Measurements from ENCODE around the gene DEFB123.

DNA sequence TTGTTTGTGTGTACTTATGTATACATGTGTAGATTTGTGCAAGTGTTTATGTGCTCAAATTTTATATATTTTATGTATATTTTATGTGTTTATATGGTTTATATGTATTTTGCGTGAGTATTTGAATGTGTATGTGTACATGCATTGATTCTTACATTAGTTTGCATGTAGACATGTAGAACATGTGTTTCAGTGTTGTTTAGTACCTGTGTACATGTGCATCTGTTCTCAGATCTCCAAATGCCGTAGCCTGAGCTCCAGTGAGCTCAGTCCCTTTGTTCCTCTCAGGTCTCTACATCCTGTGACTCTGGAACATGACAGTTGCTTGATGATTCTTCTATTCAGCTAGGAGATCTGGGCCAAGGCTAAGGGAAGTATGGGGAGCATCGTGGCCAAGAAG lies 45.5 kb upstream of the DEFB123 start:
- TF ChIP-seq TAF1 (IDR thresholded peaks at IDR 0.05; ENCODE audit: low read depth) (no peak), YY1 (IDR thresholded peaks at IDR 0.05; ENCODE audit: low read depth) (no peak), EP300 (IDR thresholded peaks at IDR 0.05; ENCODE audit: borderline replicate concordance) (no peak), TEAD4 (IDR thresholded peaks at IDR 0.05) (no peak), FOXM1 (IDR thresholded peaks at IDR 0.05; ENCODE audit: borderline replicate concordance, low read depth) (no peak), TCF12 (IDR thresholded peaks at IDR 0.05; ENCODE audit: low read depth) (no peak), NFIC (IDR thresholded peaks at IDR 0.05) (no peak), CEBPB (IDR thresholded peaks at IDR 0.05) (no peak), EGR1 (IDR thresholded peaks at IDR 0.05) (no peak), CREB1 (IDR thresholded peaks at IDR 0.05; ENCODE audit: low read depth) (no peak), RAD21 (IDR thresholded peaks at IDR 0.05; ENCODE audit: low read depth) (no peak), ZBTB7A (IDR thresholded peaks at IDR 0.05; ENCODE audit: low read depth) (no peak)
- TF ChIP-seq, protein P1, sequence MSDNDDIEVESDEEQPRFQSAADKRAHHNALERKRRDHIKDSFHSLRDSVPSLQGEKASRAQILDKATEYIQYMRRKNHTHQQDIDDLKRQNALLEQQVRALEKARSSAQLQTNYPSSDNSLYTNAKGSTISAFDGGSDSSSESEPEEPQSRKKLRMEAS (IDR thresholded peaks at IDR 0.05): no peak
- TF ChIP-seq, protein P2, sequence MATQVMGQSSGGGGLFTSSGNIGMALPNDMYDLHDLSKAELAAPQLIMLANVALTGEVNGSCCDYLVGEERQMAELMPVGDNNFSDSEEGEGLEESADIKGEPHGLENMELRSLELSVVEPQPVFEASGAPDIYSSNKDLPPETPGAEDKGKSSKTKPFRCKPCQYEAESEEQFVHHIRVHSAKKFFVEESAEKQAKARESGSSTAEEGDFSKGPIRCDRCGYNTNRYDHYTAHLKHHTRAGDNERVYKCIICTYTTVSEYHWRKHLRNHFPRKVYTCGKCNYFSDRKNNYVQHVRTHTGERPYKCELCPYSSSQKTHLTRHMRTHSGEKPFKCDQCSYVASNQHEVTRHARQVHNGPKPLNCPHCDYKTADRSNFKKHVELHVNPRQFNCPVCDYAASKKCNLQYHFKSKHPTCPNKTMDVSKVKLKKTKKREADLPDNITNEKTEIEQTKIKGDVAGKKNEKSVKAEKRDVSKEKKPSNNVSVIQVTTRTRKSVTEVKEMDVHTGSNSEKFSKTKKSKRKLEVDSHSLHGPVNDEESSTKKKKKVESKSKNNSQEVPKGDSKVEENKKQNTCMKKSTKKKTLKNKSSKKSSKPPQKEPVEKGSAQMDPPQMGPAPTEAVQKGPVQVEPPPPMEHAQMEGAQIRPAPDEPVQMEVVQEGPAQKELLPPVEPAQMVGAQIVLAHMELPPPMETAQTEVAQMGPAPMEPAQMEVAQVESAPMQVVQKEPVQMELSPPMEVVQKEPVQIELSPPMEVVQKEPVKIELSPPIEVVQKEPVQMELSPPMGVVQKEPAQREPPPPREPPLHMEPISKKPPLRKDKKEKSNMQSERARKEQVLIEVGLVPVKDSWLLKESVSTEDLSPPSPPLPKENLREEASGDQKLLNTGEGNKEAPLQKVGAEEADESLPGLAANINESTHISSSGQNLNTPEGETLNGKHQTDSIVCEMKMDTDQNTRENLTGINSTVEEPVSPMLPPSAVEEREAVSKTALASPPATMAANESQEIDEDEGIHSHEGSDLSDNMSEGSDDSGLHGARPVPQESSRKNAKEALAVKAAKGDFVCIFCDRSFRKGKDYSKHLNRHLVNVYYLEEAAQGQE (IDR thresholded peaks at IDR 0.05; ENCODE audit: low read depth): no peak

Data from Ishikawa (cell line).